Karpas-422 (cell line): ENCODE results near the gene MEIS2. TPM values are rescaled to one million over a fixed set of nuclear protein-coding genes. Genes with fewer than 3 reads are reported as not detected.

Experiments
- DNase-seq: peaks from one replicate; pipeline ENCODE4 v3.0.0-alpha.2; 2015
- H2AFZ ChIP-seq: fragments of 200-600 bp; sonication (generic); 2 replicates; pipeline ENCODE4 v1.6.1; 2014; ENCODE audit warnings: antibody characterized with exemption, low read length, mixed read lengths
- H3K27ac ChIP-seq: fragments of 200-600 bp; sonication (generic); 2 replicates; pipeline ENCODE4 v1.5.1; 2014; ENCODE audit warnings: mild to moderate bottlenecking, low read length, moderate library complexity
- H3K27me3 ChIP-seq: fragments of 200-600 bp; sonication (generic); 2 replicates; pipeline ENCODE4 v1.6.1; 2014; ENCODE audit warnings: low read length, mixed read lengths
- H3K36me3 ChIP-seq: fragments of 200-600 bp; sonication (generic); 2 replicates; pipeline ENCODE4 v1.6.1; 2014; ENCODE audit warnings: low read length, mixed read lengths; ENCODE audit not compliant: insufficient read depth
- H3K4me1 ChIP-seq: fragments of 200-600 bp; sonication (generic); 2 replicates; pipeline ENCODE4 v1.6.1; 2014; ENCODE audit warnings: mild to moderate bottlenecking, low read length, mixed read lengths
- H3K4me2 ChIP-seq: fragments of 200-600 bp; sonication (generic); 2 replicates; pipeline ENCODE4 v1.6.1; 2014; ENCODE audit warnings: low read length, low read depth, mild to moderate bottlenecking; ENCODE audit not compliant: poor library complexity, severe bottlenecking
- H3K4me3 ChIP-seq: fragments of 200-600 bp; sonication (generic); 2 replicates; pipeline ENCODE4 v1.5.1; 2014; ENCODE audit warnings: mild to moderate bottlenecking, antibody characterized with exemption, low read length, mixed read lengths
- H3K79me2 ChIP-seq: fragments of 200-600 bp; sonication (generic); 2 replicates; pipeline ENCODE4 v1.6.1; 2014; ENCODE audit warnings: mild to moderate bottlenecking, low read length, mixed read lengths
- H3K9ac ChIP-seq: fragments of 200-600 bp; sonication (generic); 2 replicates; pipeline ENCODE4 v1.6.0; 2014; ENCODE audit warnings: low read length
- H3K9me2 ChIP-seq: fragments of 200-600 bp; sonication (generic), shearing (Covaris generic); replicated peaks from 2 replicates; pipeline ENCODE4 v1.6.0; 2014; ENCODE audit warnings: mild to moderate bottlenecking, low read length, moderate library complexity; ENCODE audit not compliant: insufficient read depth
- H3K9me3 ChIP-seq: fragments of 300-700, 200-600 bp; sonication (generic); 2 replicates; pipeline ENCODE4 v1.6.1; 2014; ENCODE audit warnings: low read length, mixed read lengths
- H4K20me1 ChIP-seq: fragments of 200-600 bp; sonication (generic); 2 replicates; pipeline ENCODE4 v1.6.1; 2014; ENCODE audit warnings: mild to moderate bottlenecking, antibody characterized with exemption, low read length, low read depth; ENCODE audit not compliant: insufficient read depth
- total RNA-seq: library from RNA; depleted of rRNA; stranded (reverse); fragments of >200 nt; shearing (Covaris generic); gene quantifications from 2 replicates; pipeline ENCODE4 v1.2.3, GENCODE V29; 2014; ENCODE audit warnings: low replicate concordance; rRNA removed

Gene MEIS2
- 55.7 and 68.2 TPM in 2 replicates for total RNA-seq

DNA sequence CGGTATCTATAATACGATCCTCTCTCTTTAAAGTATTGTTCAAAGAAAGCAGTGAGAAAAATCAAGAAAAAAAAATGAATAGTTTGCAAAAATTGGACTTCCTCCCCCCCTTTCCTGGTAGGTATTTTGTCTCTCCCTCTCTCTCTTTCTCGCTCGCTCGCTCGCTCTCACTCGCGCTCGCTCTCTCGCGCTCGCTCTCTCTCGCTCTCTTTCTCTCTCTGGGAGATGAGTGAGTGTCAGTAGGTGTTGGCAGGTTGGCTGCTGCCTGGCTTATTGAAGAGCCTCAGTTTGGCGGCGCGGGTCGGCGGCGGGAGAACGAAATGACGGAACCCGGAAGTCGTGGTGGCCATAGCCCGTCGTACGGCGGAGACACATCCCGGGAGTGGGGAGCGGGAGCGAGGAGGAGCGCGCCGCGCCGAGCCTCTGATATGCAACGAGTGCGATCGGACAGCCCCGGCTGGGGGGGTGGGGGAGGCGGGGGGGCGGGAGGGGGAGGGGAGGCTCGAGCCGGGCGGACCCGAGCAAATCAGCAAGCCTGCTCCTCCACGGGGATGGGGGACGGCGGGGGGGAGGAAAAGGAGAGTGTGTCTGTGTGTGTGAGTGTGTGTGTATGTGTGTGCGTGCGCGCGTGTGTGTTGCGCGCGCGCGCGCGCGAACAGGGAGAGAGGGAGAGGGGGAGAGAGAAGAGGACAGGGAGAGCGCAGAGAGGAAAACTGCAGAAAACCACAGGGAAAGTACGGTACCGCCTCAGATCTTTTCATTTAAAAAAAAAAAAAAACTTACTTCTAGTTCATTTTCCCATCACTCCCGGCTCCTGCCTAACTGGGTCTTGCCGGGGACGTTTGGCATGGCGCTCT, at the start of gene MEIS2:
TSS of gene MEIS2 (minus strand) at position 441 of the 857 bp plus-strand sequence. CDS start 1,083 bp downstream, outside the sequence.
- H3K9ac ChIP-seq: peak within 1 kb of the TSS; percentile 99
- 0 out of 2 replicates have a peak, but pooled peaks cover 7% of the 10 kb centered on the region for H3K36me3 ChIP-seq
- no peaks in the 10 kb centered on the region for H3K9me2 ChIP-seq
- no peaks in the 10 kb centered on the region for H3K27me3 ChIP-seq
- H2AFZ ChIP-seq: peak within 1 kb of the TSS; percentile 69
- H4K20me1 ChIP-seq: peaks cover 9% of the 10 kb centered on the region; the same call in 1 of the 2 replicates
- DNase-seq: peak; percentile 94
- peak within 1 kb of the TSS; percentile 97 for H3K4me3 ChIP-seq
- peak within 1 kb of the TSS; percentile 81 for H3K4me2 ChIP-seq
- peaks cover 53% of the 10 kb centered on the region for H3K79me2 ChIP-seq
- H3K27ac ChIP-seq: peak within 1 kb of the TSS; percentile 94
- no peaks in the 10 kb centered on the region for H3K9me3 ChIP-seq
- H3K4me1 ChIP-seq: peaks cover 31% of the 10 kb centered on the region

DNA sequence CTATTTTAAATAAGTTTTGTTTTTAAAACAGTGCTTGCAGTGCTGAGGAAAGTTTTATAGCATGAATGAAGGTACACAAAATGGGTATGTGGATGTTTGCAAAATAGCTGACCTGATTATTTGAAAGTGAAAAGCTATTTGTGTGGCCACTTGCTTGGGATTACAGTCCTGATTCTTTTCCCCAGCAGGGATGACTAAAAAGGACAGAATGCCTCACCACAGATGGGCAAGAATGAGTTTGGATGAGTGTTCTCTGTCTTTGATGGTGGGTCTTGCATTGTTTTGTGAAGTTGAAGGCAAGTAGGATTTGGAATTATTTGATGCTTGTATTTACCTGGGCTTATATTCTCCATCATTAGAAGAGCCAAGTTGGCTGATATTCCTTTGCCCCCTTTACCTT, 48.8 kb upstream of the MEIS2 start:
- DNase-seq: no peak
- H3K9me3 ChIP-seq: no peaks in the 10 kb centered on the region

DNA sequence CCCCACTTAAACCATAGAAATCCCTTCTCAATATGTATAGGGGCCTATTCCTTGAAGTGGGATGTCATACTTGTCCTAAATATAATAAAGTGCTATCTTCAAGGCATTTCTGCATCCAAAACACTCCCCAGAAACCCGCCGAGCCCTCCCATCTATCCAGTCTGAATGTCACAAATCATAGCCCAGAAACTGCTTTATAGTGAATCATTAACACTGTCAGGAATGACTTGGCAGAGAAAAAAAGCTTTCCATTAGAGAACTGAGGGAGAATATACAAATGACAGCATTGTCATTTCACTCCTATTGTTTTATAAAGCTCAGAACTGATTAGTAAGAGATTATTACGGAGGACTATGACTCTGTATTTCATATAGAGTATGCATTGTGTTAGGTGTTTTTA, 48.4 kb upstream of the MEIS2 start:
- Histone ChIP-seq H3K36me3 (no peaks in the 10 kb centered on the region), H3K9me2 (no peaks in the 10 kb centered on the region), H3K4me1 (no peaks in the 10 kb centered on the region), H3K4me2 (no peak overlapping the region), H3K27me3 (no peaks in the 10 kb centered on the region), H3K9me3 (no peaks in the 10 kb centered on the region), H3K9ac (no peak overlapping the region), H4K20me1 (no peaks in the 10 kb centered on the region), H3K27ac (no peak overlapping the region), H2AFZ (no peak overlapping the region), H3K79me2 (no peaks in the 10 kb centered on the region), H3K4me3 (no peak overlapping the region)
- no peak for DNase-seq

More for the DNA sequence above, 48.8 kb upstream of the MEIS2 start:
- Histone ChIP-seq H3K9ac (no peak overlapping the region), H3K4me1 (no peaks in the 10 kb centered on the region), H3K36me3 (no peaks in the 10 kb centered on the region), H3K27me3 (no peaks in the 10 kb centered on the region), H2AFZ (no peak overlapping the region), H3K4me2 (no peak overlapping the region), H3K4me3 (no peak overlapping the region), H4K20me1 (no peaks in the 10 kb centered on the region), H3K27ac (no peak overlapping the region), H3K9me2 (no peaks in the 10 kb centered on the region), H3K79me2 (no peaks in the 10 kb centered on the region)

DNA sequence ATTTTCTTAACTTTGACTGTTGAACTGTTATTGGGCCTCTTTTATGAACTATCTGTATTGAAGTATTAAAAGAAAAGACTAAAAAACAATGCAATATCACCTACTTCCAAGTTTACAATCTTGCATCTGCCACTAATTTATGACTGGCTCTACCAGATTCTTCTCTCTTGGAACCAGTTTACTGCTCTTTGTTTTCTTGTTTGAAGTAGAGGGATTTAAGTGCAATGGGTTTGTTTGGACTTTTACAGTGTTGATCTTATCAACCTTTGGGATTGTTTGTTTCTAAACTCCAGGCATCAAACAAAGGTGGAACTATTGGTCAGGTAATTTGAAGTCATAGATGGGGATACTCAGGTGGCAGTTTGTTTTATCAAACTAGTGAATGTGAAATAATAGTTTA, 43.0 kb upstream of the MEIS2 start:
- DNase-seq: no peak
- no peak overlapping the region for H3K4me3 ChIP-seq
- no peak overlapping the region for H3K9ac ChIP-seq

DNA sequence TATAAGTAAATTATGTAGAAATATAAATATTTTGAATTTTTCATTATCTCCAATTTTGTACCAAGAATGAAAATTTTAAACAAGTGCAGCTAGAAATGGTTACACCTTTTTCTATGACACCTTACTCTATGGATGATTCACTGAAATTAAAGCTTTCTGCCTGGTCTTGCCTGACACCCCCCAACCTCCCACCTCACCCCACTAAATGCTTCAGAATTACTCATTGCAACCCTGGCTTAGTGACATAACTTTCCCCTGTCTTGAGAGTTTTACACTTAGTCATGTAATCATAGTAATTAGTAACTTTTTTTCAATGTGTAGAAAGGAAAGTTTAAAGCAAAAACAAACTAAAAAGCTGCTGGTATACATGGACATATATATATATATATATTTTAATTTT, 42.0 kb upstream of the MEIS2 start:
- no peak for DNase-seq
- Histone ChIP-seq H3K4me1 (no peaks in the 10 kb centered on the region), H3K79me2 (no peaks in the 10 kb centered on the region), H3K4me3 (no peak overlapping the region), H3K9ac (no peak overlapping the region), H3K27me3 (no peaks in the 10 kb centered on the region), H3K36me3 (no peaks in the 10 kb centered on the region), H2AFZ (no peak overlapping the region), H4K20me1 (no peaks in the 10 kb centered on the region), H3K9me2 (no peaks in the 10 kb centered on the region), H3K4me2 (no peak overlapping the region), H3K27ac (no peak overlapping the region), H3K9me3 (no peaks in the 10 kb centered on the region)

More for the DNA sequence above, 43.0 kb upstream of the MEIS2 start:
- Histone ChIP-seq H2AFZ (no peak overlapping the region), H3K9me2 (no peaks in the 10 kb centered on the region), H3K36me3 (no peaks in the 10 kb centered on the region), H3K4me2 (no peak overlapping the region), H3K79me2 (no peaks in the 10 kb centered on the region), H4K20me1 (no peaks in the 10 kb centered on the region), H3K27me3 (no peaks in the 10 kb centered on the region), H3K9me3 (no peaks in the 10 kb centered on the region), H3K27ac (no peak overlapping the region), H3K4me1 (no peaks in the 10 kb centered on the region)

DNA sequence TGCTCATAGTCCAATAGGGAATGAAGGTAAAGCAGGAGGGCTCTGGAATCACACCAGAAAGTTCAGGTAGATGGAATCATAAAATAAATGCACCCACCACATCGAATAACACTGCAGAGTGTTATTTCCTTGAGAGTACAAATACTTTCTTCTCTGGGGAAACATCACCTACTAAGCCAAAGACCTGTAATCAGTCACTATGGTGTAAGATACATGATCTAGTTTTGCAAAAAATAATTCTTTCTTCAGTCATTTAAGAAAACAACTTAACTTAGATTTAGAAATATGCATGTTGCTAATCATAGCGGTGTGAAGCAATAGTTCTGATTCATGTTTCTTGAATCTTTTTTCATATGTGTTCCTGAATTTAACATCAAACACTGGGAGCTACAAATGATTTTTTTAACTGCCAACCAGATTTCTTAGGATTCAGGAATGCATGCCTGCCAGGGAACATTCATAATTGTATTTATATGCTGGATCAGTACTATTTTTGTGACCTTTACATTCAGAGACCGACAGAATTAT, 40.2 kb upstream of the MEIS2 start:
- no peak overlapping the region for H3K4me3 ChIP-seq
- no peaks in the 10 kb centered on the region for H4K20me1 ChIP-seq
- H3K4me2 ChIP-seq: no peak overlapping the region
- no peak for DNase-seq
- H3K27me3 ChIP-seq: no peaks in the 10 kb centered on the region
- no peaks in the 10 kb centered on the region for H3K4me1 ChIP-seq
- H3K9me3 ChIP-seq: no peaks in the 10 kb centered on the region
- no peaks in the 10 kb centered on the region for H3K36me3 ChIP-seq
- no peak overlapping the region for H3K27ac ChIP-seq
- no peaks in the 10 kb centered on the region for H3K79me2 ChIP-seq
- H3K9ac ChIP-seq: no peak overlapping the region
- H2AFZ ChIP-seq: no peak overlapping the region
- no peaks in the 10 kb centered on the region for H3K9me2 ChIP-seq

DNA sequence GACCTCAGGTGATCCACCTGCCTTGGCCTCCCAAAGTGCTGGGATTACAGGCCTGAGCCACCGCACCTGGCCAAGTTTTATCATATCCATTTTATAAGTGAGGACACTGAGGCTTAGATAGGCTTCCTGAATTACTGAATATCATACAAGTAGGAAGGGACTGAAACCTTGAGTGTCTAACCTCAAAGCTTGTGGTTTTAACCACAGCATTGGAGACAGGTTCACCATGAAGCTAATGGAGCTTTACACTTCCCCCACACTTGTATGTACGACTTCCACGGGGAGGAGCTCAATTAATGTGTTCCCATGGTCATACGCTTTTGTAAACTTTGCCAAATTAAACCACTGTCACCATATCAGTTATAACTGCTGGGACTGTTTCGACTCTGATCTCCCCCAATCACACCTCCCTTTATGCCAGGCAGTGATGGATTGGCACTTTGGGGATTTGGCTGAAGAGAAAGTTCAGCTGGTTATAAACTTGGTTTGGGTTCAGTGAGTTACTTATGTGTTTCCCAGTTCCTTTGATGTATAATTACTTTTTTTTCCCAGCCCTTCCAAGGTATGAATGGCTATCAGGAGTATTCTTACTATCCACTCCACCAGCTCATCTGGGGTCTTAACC, 38.4 kb upstream of the MEIS2 start:
- no peak overlapping the region for H2AFZ ChIP-seq
- H3K4me1 ChIP-seq: no peaks in the 10 kb centered on the region
- no peak overlapping the region for H3K9ac ChIP-seq
- H3K27ac ChIP-seq: no peak overlapping the region
- H3K79me2 ChIP-seq: no peaks in the 10 kb centered on the region
- no peaks in the 10 kb centered on the region for H3K9me3 ChIP-seq
- no peaks in the 10 kb centered on the region for H4K20me1 ChIP-seq
- H3K4me3 ChIP-seq: no peak overlapping the region
- DNase-seq: no peak
- no peak overlapping the region for H3K4me2 ChIP-seq
- no peaks in the 10 kb centered on the region for H3K27me3 ChIP-seq
- no peaks in the 10 kb centered on the region for H3K36me3 ChIP-seq
- no peaks in the 10 kb centered on the region for H3K9me2 ChIP-seq

DNA sequence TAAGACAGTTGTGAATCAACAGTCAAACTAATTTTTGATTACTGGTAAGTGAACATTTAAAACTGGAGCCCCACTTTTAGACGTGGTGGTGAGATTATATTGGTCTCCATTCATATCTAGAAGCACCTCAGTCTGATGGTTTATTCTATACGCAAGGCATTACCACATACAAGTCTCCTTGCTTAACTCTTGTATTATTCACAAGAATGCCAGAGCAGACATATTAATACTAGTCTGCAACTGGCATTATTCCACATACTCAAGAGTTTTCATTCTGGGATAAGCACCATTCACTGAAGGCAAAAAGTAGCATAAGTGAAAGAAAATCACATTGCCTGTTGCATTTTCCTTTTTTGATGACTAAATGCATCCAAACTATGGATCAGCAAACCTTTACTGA, 36.9 kb upstream of the MEIS2 start:
- Histone ChIP-seq H3K27me3 (no peaks in the 10 kb centered on the region), H3K79me2 (no peaks in the 10 kb centered on the region), H4K20me1 (no peaks in the 10 kb centered on the region), H3K27ac (no peak overlapping the region), H3K36me3 (no peaks in the 10 kb centered on the region), H3K9me3 (no peaks in the 10 kb centered on the region), H3K9me2 (no peaks in the 10 kb centered on the region), H3K4me3 (no peak overlapping the region), H2AFZ (no peak overlapping the region), H3K9ac (no peak overlapping the region), H3K4me1 (no peaks in the 10 kb centered on the region), H3K4me2 (no peak overlapping the region)
- DNase-seq: no peak
